ENCODE results near the gene CNIH4.

CNIH4 gene

GRCh38 chr1:224387302-224387912, 30.7 kb downstream of the CNIH4 start:
- no peaks in the 10 kb centered on the region for H4K20me1 ChIP-seq (ENCODE audit: low read depth, low read length)
- TF ChIP-seq EZH2phosphoT487 (conservative IDR thresholded peaks at IDR 0.05; ENCODE audit: low read length): no peak
- TF ChIP-seq, protein P1, sequence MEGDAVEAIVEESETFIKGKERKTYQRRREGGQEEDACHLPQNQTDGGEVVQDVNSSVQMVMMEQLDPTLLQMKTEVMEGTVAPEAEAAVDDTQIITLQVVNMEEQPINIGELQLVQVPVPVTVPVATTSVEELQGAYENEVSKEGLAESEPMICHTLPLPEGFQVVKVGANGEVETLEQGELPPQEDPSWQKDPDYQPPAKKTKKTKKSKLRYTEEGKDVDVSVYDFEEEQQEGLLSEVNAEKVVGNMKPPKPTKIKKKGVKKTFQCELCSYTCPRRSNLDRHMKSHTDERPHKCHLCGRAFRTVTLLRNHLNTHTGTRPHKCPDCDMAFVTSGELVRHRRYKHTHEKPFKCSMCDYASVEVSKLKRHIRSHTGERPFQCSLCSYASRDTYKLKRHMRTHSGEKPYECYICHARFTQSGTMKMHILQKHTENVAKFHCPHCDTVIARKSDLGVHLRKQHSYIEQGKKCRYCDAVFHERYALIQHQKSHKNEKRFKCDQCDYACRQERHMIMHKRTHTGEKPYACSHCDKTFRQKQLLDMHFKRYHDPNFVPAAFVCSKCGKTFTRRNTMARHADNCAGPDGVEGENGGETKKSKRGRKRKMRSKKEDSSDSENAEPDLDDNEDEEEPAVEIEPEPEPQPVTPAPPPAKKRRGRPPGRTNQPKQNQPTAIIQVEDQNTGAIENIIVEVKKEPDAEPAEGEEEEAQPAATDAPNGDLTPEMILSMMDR (IDR thresholded peaks at IDR 0.05; ENCODE audit: insufficient read depth, low read length, poor library complexity, severe bottlenecking): no peak
- peaks cover 26% of the 10 kb centered on the region for H3F3A ChIP-seq (ENCODE audit: insufficient read depth)
- H3K79me2 ChIP-seq (ENCODE audit: insufficient read depth, low read length): no peaks in the 10 kb centered on the region
- H3K9ac ChIP-seq (ENCODE audit: low read length): no peak overlapping the region
- no peak overlapping the region for H3K4me2 ChIP-seq (ENCODE audit: low read depth, low read length, poor library complexity, severe bottlenecking)
- no peak overlapping the region for H3K4me3 ChIP-seq (ENCODE audit: insufficient read depth, low read length, poor library complexity, severe bottlenecking)
- no peak overlapping the region for H3K27ac ChIP-seq (ENCODE audit: low read depth, low read length)
- no peak overlapping the region for H2AFZ ChIP-seq (ENCODE audit: low read depth, low read length, severe bottlenecking)
- H3K9me2 ChIP-seq (replicated peaks; ENCODE audit: insufficient read depth, low read length): no peaks in the 10 kb centered on the region
- no peaks in the 10 kb centered on the region for H3K27me3 ChIP-seq (ENCODE audit: low read length)
- H3K9me3 ChIP-seq (ENCODE audit: insufficient read depth, low read length): no peaks in the 10 kb centered on the region
- H3K36me3 ChIP-seq (ENCODE audit: low read length): peaks cover 33% of the 10 kb centered on the region

DNA sequence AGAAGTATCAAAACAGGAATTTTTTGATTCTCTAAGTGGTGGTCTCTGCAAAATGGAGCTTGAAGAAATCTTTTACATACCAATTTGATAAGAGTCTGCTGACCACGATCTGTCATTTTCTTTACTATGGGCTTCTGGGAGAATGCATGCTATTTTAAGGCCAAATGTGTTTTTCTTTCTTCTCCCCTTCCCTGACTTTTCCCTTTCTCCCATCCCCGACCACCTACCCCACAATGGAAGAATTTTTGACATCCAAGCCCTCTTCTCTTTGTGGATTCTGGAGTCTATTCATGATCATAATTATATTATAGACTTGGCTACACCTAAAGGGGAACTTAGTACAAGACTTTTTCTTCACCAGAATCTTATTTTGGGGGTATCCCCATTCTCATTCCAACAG, 31.3 kb downstream of the CNIH4 start:
- no peaks in the 10 kb centered on the region for H3K9me2 ChIP-seq (replicated peaks; ENCODE audit: insufficient read depth, low read length)
- H3K27ac ChIP-seq (ENCODE audit: low read depth, low read length): no peak overlapping the region
- H3F3A ChIP-seq (ENCODE audit: insufficient read depth): peaks cover 21% of the 10 kb centered on the region
- no peak overlapping the region for H3K4me2 ChIP-seq (ENCODE audit: low read depth, low read length, poor library complexity, severe bottlenecking)
- no peaks in the 10 kb centered on the region for H3K27me3 ChIP-seq (ENCODE audit: low read length)
- H3K9me3 ChIP-seq (ENCODE audit: insufficient read depth, low read length): no peaks in the 10 kb centered on the region
- no peak overlapping the region for H3K4me3 ChIP-seq (ENCODE audit: insufficient read depth, low read length, poor library complexity, severe bottlenecking)
- no peaks in the 10 kb centered on the region for H3K79me2 ChIP-seq (ENCODE audit: insufficient read depth, low read length)
- H2AFZ ChIP-seq (ENCODE audit: low read depth, low read length, severe bottlenecking): no peak overlapping the region
- TF ChIP-seq, protein P1 (IDR thresholded peaks at IDR 0.05; ENCODE audit: insufficient read depth, low read length, poor library complexity, severe bottlenecking): no peak
- TF ChIP-seq EZH2phosphoT487 (conservative IDR thresholded peaks at IDR 0.05; ENCODE audit: low read length): no peak
- H3K36me3 ChIP-seq (ENCODE audit: low read length): peaks cover 38% of the 10 kb centered on the region
- H4K20me1 ChIP-seq (ENCODE audit: low read depth, low read length): no peaks in the 10 kb centered on the region
- H3K9ac ChIP-seq (ENCODE audit: low read length): no peak overlapping the region

DNA sequence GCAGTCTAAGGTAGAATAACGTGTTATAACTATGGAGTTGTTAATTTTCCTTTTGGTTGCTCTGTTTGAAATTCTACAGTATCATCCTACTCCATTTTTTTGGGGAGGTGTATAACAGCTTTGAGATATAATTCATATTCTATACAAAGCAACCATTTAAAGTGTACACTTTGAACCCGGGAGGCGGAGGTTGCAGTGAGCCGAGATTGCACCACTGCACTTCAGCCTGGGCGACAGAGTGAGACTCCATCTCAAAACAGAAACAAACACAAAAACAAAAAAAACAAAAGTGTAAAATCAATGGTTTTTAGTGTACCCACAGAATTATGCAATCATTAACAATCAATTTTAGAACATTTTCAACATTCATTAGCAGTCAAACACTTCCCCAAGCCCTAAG, 33.8 kb downstream of the CNIH4 start:
- Histone ChIP-seq H3K4me2 (ENCODE audit: low read depth, low read length, poor library complexity, severe bottlenecking) (no peak overlapping the region), H3K79me2 (ENCODE audit: insufficient read depth, low read length) (no peaks in the 10 kb centered on the region), H3F3A (ENCODE audit: insufficient read depth) (peaks cover 10% of the 10 kb centered on the region; the same call in 1 of the 2 replicates), H2AFZ (ENCODE audit: low read depth, low read length, severe bottlenecking) (no peak overlapping the region), H4K20me1 (ENCODE audit: low read depth, low read length) (no peaks in the 10 kb centered on the region), H3K9me3 (ENCODE audit: insufficient read depth, low read length) (no peaks in the 10 kb centered on the region), H3K36me3 (ENCODE audit: low read length) (peaks cover 48% of the 10 kb centered on the region), H3K27me3 (ENCODE audit: low read length) (no peaks in the 10 kb centered on the region), H3K27ac (ENCODE audit: low read depth, low read length) (no peak overlapping the region), H3K9me2 (replicated peaks; ENCODE audit: insufficient read depth, low read length) (no peaks in the 10 kb centered on the region), H3K4me3 (ENCODE audit: insufficient read depth, low read length, poor library complexity, severe bottlenecking) (no peak overlapping the region), H3K9ac (ENCODE audit: low read length) (no peak overlapping the region)
- TF ChIP-seq EZH2phosphoT487 (conservative IDR thresholded peaks at IDR 0.05; ENCODE audit: low read length): no peak
- TF ChIP-seq, protein P1 (IDR thresholded peaks at IDR 0.05; ENCODE audit: insufficient read depth, low read length, poor library complexity, severe bottlenecking): no peak

All from SU-DHL-6 (cell line).